Stimulated activated CD8-positive, alpha-beta memory T cell treated with anti-CD3 and anti-CD28 coated beads, Interleukin-2, amount 100 ng/mL, for 1 hour (primary cell): Measurements from ENCODE around the gene ARHGEF16.

Source experiments
- DNase-seq, 2 donors: peaks; one replicate each; pipeline ENCODE4 v3.0.0-alpha.2; 2020; ENCODE audit warnings: low read depth in 2 of 2

The ARHGEF16 gene

GRCh38 chr1:3501856-3502640, 47.6 kb downstream of the ARHGEF16 start:
- no peak for DNase-seq

GRCh38 chr1:3502641-3503524, 48.4 kb downstream of the ARHGEF16 start:
- DNase-seq, result no peak

GRCh38 chr1:3503525-3503886, 49.0 kb downstream of the ARHGEF16 start:
- DNase-seq, result no peak

GRCh38 chr1:3504151-3504821, 49.8 kb downstream of the ARHGEF16 start:
- DNase-seq, result no peak

GRCh38 chr1:3504822-3505153, 50.3 kb downstream of the ARHGEF16 start:
- DNase-seq, result no peak

GRCh38 chr1:3505161-3505560, 50.7 kb downstream of the ARHGEF16 start:
- no peak for DNase-seq

GRCh38 chr1:3506041-3506440, 51.6 kb downstream of the ARHGEF16 start:
- DNase-seq, result no peak

GRCh38 chr1:3506943-3507342, 52.5 kb downstream of the ARHGEF16 start:
- no peak for DNase-seq

- DNase-seq, result no peak
Observed at GRCh38 chr1:3507636-3508275, 53.3 kb downstream of the ARHGEF16 start.

GRCh38 chr1:3508757-3509415, 54.4 kb downstream of the ARHGEF16 start:
- no peak for DNase-seq

- DNase-seq, result no peak
Observed at GRCh38 chr1:3509721-3510120, 55.3 kb downstream of the ARHGEF16 start.

GRCh38 chr1:3510136-3510955, 55.9 kb downstream of the ARHGEF16 start:
- no peak for DNase-seq

- no peak for DNase-seq
Observed at GRCh38 chr1:3510956-3511250, 56.4 kb downstream of the ARHGEF16 start.

- DNase-seq, result no peak
Observed at GRCh38 chr1:3511306-3511705, 56.8 kb downstream of the ARHGEF16 start.

- DNase-seq, result no peak
Observed at GRCh38 chr1:3511856-3512255, 57.4 kb downstream of the ARHGEF16 start.

- no peak for DNase-seq
Observed at GRCh38 chr1:3514404-3514803, 59.9 kb downstream of the ARHGEF16 start.

GRCh38 chr1:3515272-3515671, 60.8 kb downstream of the ARHGEF16 start:
- no peak for DNase-seq

- no peak for DNase-seq
Observed at GRCh38 chr1:3515774-3516480, 61.5 kb downstream of the ARHGEF16 start.

GRCh38 chr1:3516481-3516869, 62.0 kb downstream of the ARHGEF16 start:
- no peak for DNase-seq
